ENCODE measurements around the gene AADACL4.
"Not testable (repeated sequence)": the region's sequence is repeated elsewhere in the genome, so short reads cannot be mapped to it uniquely, and the experiment has no call there.

AADACL4 gene

DNA sequence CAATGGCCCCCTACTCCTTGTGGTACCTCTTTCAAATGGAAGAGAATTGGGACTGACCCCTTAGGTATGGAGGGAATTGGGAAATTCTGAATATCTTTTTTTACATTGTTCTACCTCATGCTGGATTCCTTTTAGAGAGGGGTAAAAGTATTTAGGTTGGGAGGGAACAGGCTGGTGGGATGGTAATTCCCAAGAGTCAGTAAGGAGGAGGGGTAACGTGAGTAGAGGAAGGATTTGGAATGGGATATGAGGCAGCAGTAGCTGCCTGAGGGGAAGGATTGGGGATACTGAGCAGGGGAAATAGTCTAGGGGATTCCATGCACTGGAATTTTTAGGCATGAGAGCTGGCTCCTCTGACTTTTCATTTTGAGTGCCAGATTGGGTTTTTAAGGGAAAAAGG lies 68.2 kb downstream of the AADACL4 start:
- no peak for DNase-seq (ENCODE audit: low spot score)

DNA sequence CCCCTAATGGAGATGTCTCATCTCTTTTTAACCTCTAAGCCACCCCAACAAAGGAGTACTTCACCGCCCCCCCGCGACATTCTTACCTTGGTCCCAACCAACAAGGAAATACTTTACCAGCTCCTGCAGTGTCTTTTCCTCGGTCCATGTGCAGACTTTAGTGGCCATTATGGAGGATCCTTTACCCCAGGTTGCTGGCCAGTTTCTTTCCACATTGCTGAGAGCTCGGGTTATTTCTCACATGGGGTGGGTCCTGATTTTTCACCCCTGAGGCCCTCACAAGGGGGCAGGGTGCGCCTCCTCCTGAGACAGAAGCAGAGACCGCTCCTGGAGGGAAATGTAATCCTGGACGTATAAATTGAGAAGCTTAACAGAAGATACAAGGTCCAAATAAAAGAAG lies 69.0 kb downstream of the AADACL4 start:
- no peak for DNase-seq (ENCODE audit: low spot score)

DNA sequence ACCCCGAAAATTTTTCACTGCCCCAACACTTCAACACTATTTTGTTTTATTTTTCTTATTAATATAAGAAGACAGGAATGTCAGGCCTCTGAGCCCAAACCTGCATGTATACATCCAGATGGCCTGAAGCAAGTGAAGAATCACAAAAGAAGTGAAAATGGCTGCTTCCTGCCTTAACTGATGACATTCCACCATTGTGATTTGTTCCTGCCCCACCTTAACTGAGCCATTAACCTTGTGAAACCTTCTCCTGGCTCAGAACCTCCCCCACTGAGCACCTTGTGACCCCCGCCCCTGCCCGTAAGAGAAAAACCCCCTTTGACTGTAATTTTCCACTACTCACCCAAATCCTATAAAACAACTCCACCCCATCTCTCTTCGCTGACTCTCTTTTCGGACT lies 69.8 kb downstream of the AADACL4 start:
- not testable (repeated sequence) for DNase-seq (ENCODE audit: low spot score)

DNA sequence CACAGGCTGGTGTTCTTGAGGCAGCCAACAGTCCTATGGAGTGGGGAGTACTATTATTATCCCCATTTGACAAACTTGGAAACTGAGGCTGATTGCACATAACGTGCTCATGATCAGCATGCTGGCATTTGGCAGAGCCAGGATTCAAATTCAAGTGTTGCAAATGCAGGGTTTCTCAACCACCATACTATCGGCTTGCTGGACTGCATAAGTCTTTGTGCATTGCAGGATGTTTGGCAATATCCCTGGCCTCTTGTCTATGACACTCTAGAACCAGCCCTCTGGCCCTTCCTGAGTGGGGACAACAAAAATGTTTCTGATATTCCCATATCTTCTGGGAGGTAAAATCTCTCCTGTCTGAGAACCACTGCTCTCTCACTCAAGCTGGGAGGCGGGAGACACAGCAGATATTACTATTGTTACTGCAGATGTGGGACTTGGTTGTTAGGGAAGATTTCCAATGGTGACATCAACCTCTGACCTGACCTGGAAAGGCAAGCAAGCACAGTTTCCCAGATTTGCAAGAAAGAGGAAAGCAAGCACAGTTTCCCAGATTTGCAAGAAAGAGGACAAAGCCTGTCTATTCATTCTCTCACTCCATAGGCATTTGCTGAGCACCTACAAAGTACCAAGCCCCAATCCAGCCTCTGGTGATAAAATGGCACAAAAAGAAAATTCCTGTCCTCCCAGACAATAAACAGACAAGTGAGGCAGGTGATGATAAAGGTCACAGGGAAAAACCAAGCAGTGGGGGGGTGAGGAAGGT lies 71.0 kb downstream of the AADACL4 start:
- DNase-seq (ENCODE audit: low spot score), result no peak

DNA sequence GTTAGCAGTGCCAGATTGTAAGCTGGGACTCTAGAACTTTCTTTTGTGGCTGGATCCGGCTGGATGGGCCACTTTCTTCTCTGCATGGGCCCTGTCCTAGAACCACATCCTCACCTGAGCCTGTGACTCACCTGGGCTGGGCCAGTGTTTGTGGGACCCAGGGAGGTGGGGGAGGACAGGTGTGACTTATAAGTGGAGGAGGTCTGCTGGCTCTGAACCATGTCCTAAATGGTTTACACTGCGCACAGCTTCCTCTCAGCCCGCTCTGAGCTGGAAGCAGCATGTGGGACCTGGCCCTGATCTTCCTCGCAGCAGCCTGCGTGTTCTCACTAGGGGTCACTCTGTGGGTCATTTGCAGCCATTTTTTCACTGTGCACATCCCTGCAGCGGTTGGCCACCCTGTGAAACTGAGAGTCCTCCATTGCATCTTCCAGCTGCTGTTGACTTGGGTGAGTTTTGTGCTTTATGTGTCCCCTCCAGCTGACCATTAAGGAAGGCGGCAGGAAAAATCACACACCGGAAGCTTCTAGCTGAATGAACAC lies 72.1 kb downstream of the AADACL4 start, which contains the start of gene AADACL3:
TSS of gene AADACL3 (plus strand) at position 215 of the 542 bp plus-strand sequence. CDS start at position 282, 67 bp downstream.
- no peak for DNase-seq (ENCODE audit: low spot score)

All from HuH-7.5 (cell line).